ENCODE data around the gene HIC2.
"Not testable (repeated sequence)": the region's sequence is repeated elsewhere in the genome, so short reads cannot be mapped to it uniquely, and the experiment has no call there.

Gene HIC2

DNA sequence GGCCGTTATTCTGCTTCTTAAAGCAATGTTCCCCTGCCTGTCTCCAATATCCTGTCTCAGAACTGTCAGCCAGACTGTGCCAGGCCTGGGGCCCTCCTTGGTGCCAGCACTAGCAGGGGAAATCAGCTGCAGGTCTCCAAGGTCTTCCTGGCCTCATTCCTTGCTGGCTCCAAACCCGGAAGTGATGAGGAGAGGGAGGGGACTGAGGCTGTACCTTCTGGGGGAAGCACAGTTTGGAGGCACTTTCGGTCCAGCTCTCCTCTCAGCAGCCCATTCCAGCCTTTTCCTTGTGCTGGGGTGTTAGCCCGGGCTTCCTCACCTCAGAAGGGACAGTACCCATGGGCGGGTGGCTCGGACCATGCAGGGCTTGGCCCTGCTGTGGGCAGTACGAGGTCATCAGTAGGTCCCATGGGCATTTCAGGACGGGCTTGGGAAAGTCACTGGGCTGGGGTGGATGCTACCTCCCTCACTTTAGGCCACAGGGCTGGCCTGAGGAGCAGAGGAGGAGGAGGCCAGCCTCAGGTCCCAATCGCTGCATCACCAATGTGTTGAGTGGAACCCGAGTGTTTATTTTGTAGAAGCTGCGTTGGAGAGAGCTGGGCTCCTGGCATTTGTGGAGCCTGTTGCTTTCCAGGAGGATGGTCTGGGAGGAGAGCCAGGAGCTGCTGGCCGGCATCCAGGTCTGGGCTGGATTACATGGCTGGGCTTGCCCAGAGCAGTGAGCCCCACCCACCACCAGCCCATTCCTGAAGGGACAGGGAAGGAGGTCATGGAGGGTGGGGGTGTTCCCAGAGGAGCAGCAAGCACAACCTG is 19.0 kb downstream of the HIC2 start:
- not testable (repeated sequence) for DNase-seq

DNA sequence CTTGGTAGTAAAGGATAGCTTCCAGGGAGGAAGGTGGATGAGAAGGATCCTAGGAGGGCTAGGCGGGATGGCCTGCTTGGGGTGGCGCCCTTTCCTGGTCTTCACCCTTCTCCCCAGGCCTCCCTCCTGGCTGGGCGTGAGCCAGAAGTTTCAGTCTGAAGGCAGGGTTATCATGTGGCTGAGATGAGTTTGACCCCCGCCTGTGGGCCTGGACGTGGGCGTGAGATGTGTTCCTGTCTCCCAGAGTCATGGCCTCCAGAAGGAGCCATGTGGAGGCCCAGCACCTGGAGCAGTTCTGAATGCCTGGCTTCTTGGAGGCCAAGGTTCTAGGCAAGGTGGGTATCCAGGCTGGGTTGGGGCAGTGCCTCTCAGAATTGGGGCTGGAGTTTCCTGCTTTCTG is 20.8 kb downstream of the HIC2 start:
- DNase-seq: not testable (repeated sequence)

DNA sequence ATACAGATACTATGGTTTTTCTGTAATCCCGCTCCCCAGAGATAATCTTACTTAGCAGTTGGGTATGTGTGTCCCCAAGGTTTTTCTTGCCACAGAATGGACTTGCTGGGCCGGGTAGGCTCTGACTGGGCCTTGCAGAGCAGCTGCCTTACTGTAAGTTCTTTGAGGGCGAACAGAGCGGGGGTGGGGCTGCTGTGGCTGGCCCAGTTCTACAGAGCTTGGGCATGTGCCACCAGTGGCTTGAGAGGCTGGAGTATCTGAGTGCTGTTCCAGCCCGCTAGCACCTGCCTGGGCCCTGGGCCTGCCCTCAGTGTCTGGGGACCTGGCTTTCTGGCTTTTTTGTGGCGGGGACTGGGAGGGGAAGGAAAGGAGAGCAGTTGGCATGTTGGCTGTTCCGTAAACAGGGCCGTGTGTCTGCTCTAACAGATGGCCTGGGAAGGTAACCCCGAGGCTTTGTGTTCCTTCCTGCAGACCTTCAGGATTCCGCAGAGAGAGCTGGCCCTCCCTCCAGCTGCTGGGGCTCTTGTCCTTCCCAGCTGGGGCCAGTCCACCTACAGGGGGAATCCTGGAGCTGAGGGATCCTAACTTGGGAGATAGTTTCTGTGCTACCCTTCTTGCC is 23.0 kb downstream of the HIC2 start:
- not testable (repeated sequence) for DNase-seq

DNA sequence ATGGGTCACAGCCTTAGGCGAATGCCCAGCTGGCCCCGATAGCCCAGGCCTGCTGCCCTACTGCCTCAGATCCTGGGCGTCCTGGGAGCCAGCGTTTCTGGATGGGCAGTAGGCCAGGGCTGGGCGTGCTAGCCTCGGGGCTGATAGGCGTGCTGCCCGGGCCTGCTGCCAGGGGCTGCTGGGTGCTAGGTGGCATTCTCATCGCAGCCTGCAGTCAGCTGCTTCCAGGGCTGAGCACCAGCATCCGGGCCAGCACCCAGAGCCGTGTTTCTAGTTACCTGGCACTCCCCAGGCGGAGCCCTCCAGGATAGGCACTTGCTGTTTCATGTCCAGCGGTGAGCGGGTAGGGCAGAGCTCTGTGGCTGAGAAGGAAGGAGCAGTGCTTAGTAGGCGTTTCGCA is 23.5 kb downstream of the HIC2 start:
- not testable (repeated sequence) for DNase-seq

DNA sequence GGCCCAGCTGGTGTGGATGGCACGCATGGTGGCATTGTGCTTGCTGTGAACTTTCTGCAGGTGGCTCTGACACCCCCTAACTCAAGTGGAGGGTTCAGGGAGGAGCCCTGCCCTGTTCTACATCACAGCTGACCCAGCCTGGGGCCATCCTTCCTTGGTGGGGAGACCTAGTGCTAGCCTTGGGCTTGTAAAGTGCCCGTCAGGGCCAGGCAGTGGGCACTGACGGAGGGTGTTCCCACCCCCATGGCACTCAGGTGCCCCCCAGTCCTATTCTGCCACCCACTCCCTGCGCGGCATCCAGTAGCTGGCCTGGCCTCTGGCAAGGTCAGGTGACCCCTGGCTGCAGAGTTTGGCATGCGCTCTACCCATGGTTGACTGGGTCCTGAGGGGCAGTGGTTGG is 24.0 kb downstream of the HIC2 start:
- not testable (repeated sequence) for DNase-seq

DNA sequence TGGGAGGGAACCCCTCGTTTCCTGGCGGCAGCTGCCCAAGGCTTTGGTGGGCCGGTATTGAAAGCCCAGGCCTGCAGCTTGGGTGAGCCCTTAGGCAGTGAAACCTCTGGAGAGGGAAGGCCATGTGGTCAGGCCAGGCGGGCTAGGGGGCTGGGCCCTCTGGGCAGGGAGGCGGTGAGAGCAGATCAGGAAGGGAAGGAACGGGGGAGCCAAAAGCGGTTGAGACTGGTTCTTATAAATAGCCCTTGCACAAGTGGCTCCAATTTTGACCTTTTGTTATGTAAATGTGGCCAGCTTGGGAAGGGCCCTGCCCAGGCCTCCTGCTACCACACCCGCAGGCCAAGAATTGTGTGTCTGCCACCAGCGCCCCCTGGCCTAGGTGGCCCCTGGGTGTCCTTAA is 25.0 kb downstream of the HIC2 start:
- not testable (repeated sequence) for DNase-seq

DNA sequence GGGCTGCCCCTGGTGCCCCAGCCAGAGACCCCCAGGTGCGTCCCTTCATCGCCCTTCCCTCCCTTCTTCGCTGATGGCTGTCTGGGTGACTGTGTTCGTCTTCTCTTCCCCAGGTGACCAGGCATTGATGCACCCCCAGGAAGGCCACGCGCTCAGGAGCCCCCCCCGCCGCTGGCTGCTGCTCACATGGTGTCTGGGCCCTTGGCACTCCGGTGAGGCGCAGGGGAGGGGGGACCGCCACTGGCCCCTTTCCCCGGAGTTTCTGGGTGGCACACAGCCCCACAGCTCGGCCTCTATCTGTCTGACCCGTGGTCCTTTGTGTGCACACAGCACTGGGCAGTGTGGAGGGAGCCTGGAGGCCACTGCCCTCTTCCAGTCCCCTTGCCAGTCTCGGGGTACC is 25.5 kb downstream of the HIC2 start:
- not testable (repeated sequence) for DNase-seq

DNA sequence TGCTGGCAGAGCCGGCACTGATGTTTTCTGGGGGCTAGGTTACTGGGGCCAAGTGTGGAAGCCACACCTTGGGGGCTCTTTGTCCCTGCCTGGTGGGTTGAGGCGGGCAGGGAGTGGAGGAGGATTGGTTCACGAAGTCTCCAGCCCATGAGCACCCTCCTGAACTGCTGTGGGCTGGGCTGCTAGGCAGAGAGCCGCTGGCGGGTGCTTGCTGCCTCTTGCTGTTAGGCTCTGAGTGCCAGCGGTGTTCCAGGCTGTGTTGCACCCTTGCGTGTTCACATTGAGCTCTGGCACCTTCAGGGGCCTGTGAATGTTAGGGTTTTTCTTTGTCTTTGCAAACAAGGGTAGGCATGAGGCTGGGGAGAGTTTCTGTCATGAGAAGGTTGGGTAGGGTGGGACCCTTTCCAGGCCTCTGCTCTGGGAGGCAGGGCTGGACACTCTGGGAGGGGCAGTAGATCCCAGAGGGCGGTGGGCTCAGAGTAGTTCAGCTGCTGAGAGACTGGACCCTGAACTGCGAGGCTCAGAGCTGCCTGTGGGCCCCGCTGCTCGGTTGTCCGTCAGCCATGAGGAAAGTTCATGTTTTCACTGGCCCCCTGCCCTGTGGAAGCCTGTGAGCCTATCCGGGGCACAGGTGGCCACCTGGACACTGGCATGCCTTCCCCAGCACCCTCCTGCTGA is 26.0 kb downstream of the HIC2 start:
- DNase-seq: no peak

DNA sequence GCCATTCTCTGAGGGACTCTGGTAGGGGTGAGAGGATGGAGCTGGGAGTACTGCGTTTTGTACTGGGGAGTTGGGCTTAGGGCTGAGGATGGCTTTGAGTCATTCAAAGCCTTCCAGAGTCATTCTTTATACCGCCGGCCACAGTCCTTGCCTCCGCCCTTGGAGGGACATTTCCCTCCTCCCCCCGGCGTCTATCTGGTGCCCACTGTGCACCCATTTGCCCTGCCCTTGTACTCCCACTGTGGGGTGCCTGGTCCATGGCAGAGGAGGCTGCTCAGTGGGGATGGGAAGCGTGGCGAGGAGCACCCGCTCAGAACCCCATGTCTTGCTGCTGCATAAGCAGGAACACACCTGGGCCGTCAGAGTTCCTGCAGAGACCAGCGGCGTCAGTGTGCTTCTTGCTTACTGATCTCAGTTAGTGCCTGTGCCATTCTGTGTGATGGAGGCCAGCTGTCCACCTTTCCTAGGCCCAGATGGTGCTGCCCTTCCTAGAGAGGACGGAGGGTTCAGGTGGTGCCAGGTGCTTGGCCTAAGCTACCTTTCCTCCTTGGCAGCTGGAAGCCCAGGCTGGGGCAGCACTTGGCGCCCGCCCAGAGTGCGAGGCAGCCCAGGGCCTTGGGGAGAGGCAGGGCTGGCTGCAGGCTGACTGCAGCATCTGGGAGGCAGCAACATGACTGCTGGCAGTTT is 26.7 kb downstream of the HIC2 start:
- no peak for DNase-seq

DNA sequence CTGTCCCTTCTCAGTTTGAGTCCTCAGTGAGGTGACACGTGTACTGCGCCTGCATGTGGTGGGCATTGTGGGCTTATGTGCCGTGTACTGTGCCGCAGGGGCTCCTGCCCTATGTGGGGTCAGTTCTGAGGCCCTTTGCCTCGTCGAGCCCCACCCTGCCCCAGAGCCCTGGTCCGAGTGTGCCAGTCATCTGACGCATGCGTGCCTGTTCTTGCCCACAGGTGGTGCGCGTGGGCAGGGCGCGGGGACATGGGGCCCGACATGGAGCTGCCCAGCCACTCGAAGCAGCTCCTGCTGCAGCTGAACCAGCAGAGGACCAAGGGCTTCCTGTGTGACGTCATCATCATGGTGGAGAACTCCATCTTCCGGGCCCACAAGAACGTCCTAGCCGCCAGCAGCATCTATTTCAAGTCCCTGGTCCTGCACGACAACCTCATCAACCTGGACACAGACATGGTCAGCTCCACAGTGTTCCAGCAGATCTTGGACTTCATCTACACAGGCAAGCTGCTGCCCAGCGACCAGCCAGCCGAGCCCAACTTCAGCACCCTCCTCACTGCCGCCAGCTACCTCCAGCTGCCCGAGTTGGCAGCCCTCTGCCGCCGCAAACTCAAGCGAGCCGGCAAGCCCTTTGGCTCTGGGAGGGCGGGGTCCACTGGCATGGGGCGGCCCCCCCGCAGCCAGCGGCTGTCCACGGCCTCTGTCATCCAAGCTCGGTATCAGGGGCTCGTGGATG is 27.7 kb downstream of the HIC2 start:
- no peak for DNase-seq

DNA sequence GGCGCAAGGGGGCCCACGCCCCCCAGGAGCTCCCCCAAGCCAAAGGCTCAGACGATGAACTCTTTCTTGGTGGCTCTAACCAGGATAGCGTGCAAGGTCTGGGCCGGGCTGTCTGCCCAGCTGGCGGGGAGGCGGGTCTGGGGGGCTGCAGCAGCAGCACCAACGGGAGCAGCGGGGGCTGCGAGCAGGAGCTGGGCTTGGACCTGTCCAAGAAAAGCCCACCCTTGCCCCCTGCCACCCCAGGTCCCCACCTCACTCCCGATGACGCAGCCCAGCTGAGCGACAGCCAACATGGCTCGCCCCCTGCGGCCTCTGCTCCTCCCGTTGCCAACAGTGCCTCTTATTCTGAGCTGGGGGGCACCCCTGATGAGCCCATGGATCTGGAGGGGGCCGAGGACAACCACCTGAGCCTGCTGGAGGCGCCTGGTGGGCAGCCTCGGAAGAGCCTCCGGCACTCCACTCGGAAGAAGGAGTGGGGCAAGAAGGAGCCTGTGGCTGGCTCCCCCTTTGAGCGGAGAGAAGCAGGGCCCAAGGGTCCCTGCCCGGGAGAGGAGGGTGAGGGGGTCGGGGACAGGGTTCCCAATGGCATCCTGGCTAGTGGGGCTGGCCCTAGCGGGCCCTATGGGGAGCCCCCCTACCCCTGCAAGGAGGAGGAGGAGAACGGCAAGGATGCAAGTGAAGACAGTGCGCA is 28.4 kb downstream of the HIC2 start:
- no peak for DNase-seq

DNA sequence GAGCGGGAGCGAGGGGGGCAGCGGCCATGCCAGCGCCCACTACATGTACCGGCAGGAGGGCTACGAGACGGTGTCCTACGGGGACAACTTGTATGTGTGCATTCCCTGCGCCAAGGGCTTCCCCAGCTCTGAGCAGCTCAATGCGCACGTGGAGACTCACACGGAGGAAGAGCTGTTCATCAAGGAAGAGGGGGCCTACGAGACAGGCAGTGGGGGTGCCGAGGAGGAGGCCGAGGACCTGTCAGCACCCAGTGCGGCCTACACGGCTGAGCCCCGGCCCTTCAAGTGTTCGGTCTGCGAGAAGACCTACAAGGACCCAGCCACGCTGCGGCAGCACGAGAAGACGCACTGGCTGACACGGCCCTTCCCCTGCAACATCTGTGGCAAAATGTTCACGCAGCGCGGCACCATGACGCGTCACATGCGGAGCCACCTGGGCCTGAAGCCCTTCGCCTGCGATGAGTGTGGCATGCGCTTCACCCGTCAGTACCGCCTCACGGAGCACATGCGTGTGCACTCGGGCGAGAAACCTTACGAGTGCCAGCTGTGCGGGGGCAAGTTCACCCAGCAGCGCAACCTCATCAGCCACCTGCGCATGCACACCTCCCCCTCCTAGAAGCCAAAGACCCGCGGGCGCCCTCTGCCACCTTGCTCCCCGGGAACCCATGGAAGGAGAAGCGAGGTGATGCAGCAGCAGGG is 29.1 kb downstream of the HIC2 start:
- DNase-seq: no peak

DNA sequence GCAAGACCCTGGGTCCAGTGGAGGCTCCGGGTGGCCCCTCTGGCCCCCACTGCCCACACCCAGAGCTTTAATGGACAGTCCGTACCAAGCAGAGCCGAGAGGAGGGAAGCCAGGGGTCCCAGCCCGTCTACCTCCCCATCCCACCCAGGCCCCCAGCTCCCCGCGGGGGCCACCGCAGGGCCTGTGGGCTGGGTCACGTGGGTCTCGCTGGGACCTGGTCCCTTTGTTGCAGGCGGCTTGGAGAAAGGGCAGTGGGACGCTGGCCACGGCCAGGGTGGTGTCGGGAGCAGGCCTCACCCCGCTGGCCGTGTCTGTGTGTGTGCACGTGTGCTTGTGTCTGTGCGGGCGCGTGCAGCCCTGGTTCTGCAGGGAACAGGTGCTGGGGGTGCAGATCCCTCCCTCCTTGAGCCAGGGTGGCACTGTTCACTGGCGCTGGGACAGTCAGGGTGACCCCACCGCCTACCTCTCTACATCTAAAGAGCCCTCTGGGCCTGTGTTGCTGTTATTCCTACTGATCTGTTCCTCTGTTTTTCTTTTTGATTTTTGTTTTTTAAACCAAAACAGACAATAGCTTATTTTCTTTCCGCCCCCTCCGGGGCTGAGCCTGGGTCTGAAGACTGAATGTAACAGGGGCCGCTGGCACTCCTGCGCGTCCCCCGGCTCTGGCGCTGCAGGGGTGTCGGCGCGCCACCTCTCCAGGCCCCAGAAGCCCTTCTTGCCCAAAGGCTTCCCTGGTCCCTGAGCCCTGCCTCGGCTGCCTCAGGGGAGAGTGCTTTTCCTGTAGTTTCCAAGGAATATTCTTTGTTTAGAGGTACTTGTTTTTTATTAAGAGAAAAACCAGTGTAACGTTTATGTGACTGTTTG is 29.9 kb downstream of the HIC2 start:
- no peak for DNase-seq

DNA sequence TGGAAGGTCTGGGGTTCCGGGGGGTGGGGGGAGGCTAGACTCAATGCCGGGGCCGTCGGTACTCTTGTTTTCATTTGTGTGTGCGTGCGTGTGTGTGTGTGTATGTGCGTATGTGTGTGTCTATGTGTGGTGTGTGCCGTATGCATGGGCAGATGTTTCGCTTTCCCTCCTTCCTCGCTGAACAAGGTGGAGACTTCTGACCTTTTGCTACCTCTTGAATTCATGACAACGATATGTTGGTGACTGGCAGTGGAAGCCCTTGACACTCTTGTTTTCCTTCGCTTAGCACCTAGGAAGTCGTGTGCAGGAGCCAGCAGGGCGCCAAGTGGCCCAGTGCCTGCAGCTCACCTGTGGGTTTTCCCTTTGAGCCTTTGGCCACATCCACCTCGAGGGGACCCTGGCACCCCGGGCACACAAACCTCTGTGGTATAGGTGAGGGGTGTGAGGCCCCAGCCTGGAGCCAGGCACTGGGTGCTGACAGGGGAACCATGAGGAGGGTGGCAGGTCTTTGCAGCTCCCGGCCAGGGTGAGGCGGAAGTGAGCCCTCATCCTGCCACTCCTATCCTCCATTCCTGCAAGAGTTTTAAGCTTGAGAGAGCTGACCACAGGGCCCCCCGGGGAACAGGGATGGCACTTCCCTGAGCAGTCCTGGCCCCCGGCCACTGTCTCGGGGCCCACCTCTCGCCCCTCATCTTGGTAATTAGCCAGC is 30.7 kb downstream of the HIC2 start:
- DNase-seq: no peak

DNA sequence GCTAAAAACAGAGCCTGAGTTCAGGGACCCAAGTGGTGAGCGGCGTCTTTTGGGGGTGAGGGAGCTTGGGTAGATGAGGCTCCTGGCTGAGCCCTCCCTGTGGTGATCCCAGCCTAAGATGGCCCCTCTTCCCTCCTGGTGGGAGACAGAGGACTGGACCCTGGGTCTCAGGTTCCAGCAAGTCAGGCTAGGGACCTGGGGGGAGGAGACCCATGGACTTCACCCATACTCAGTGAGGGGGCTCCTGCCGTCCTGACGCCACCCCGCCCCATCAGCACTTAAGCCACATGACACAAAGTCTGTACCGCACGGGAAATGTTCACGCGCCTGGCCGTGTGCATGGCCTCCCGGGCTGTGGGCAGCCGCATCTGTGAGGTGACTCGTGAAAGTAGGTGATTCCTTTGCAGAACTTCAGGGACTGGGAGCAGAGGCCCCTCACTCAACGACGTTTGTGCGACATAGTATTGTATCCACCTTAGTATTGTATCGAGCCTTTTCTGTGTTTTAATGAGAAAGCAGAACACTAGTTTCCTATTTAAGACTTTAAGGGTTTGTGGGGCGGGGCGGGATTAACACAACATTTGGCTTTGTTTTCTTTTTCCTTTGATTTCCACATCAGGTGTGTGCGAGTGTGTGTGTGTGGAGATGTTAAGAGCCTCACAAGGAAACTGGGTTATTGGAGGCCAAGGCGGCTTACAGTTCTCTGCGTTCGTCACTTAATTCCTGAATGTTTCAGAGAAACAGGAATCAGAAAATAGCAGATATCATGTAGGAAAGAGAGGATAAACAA is 31.7 kb downstream of the HIC2 start:
- DNase-seq: no peak

DNA sequence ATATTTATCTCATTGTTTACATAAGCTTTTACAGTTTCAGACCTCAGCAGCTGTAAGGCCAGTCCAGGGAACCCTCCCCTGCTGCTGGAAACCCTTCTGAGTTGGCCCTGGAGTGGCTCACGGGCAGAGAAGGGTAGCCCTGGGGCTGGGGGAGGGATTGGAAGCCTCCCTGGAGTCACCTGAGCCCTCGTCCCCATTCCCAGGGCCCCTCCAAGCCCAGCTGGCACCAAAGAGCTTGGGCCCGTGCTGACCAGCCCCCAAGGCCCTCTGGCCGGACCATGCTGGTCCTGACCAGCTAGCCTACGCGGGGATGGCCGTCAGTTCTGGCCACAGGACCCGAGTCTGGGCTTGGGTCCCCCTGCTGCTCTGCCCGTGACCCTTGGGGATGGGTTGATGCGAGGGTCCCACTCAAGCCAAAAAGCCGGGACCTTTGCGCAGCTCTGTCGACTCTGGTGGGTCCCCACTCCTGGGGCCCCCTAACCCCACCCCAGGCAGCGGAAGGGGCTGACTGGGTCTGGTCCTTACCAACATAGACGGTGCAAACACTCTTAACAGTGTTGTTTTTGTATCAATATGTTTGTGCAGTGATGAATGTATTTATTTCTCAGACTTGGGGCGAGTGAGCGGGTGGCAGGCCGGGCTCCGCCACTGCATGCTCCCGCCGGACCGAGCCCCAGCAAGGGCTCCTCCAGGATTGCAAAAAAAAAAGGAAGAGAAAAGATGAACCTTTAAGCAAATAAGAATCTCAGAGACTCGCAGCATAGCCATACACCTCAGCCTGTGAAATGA is 32.6 kb downstream of the HIC2 start:
- DNase-seq: no peak

DNA sequence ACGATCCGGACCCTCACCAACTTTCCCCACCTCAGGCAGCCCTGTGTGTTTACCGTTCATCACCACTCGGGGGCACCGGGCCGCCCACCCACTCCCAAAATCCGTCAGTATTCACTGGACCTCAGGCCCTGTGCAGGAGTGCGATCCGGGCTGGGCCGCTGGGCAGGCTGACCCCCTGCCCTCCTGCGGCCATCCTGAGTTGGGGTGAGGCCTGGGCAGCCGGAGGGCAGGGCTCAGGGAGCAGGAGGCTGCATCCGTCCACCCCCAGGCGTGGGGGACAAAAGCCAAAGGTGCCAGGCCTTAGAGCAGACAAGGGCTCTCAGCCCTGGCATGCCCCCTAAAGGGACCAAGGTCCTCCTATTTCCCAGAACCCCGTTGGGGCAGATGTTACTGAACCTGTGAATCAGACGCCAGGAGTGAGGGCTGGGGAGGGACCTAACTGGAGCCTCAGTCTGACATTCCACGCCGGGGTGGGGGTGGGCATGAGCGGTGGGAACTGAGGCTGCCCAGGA is 33.2 kb downstream of the HIC2 start:
- no peak for DNase-seq

DNA sequence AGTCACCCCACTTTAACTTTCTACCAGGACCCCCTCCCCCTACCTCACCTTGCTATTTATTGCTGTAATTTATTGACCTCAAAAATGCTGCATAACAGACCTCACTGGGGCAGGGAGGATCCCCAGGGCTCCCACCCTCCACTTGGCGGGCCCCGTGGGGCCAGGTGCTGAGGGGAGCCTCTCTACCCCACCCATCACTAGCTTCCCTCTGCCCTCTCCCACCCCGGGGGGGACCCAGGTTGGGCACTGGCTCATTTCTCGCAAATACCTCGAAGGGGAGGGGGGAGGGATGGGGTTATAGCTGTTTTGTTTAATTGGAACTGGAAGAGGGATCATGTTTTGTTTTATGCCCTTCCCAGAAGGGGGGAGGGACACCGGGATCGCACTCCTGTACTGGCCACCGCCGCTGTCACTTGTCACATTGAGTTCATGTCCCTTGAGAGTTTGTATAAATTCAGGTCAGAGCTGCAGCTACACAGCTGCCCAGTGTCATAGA is 33.7 kb downstream of the HIC2 start:
- DNase-seq: no peak
